ENCODE measurements around the gene MARCHF3. TPM values are rescaled to one million over a fixed set of nuclear protein-coding genes. Genes with fewer than 3 reads are reported as not detected.

MARCHF3 gene
- total and polyA plus RNA-seq, 2 donors (not counting 3 experiments of a cell fraction or from before 2014, with no cell fraction given), result 31.9 to 35.0 TPM

DNA sequence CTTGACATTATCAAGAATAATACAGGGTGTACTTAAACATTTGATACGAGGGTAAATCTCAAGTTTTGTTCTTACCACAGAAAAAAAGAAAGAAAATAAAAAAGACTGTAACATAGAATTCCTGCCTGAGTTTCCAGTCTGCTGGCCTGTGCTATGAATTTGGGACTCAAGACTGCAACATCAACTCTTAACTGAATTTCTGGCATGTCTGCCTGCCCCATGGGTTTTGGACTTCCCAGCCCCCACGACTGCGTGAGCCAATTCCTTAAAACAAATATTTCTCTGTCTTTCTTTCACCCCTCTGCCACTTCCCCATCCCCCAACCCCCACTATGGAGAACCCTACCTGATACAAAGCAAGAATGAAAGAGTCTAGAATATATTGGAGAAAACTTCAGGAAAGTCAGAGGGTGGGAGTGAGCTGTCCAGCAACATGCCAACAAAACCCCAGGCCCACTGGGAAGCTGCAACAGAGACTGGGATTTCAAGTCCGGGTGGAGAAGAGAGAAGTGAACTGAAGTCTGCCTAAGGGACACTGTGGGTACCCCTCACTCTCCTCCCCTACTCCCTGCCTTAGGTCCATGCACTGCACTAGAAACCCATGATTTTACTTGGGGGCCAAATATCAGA lies 43.0 kb downstream of the MARCHF3 start:
- POLR2A ChIA-PET, result no interaction called here
- FAIRE-seq, result no peak
- CTCF ChIA-PET, result no interaction called here
- no TSS peak for BruUV-seq (replicated peaks)
- intact Hi-C loops (cut with micrococcal nuclease) (no loop called here), dilution Hi-C loops (cut with MboI; ENCODE audit: extremely low pct_ligation_motif_present, low sequenced_read_pairs) (no loop called here)
- Histone ChIP-seq H4K20me1 (replicated peaks; ENCODE audit: control insufficient read depth, extremely low read depth, insufficient read depth, low read length) (no peaks in the 10 kb centered on the region), H3K9ac (replicated peaks; ENCODE audit: extremely low read depth, insufficient read depth, low read length) (no peak overlapping the region), H3K27ac (ENCODE audit: insufficient read depth, low read depth, low read length) (no peak overlapping the region), H3K4me1 (ENCODE audit: control insufficient read depth, extremely low read depth, insufficient read depth, low read length) (peaks cover 16% of the 10 kb centered on the region), H3K79me2 (ENCODE audit: control insufficient read depth, insufficient read depth, low read length) (peaks cover 73% of the 10 kb centered on the region), H3K36me3 (ENCODE audit: control insufficient read depth in 2 of 2, extremely low read depth in 1 of 2, insufficient read depth in 2 of 2, low read length in 2 of 2) (no peaks in the 10 kb centered on the region), H3K4me2 (ENCODE audit: insufficient read depth, low read length) (no peak overlapping the region), H2AFZ (ENCODE audit: low read depth, low read length) (no peak overlapping the region), H3K9me1 (replicated peaks; ENCODE audit: control insufficient read depth, extremely low read depth, insufficient read depth, low read length) (no peaks in the 10 kb centered on the region), H3K4me3 (replicated peaks in 1 of 3; ENCODE audit: insufficient read depth in 1 of 3, low read depth in 1 of 3, low read length in 3 of 3) (no peak overlapping the region), H3K27me3 (ENCODE audit: control insufficient read depth in 2 of 2, insufficient read depth in 2 of 2, low read length in 2 of 2) (no peaks in the 10 kb centered on the region), H3K9me3 (replicated peaks; ENCODE audit: control insufficient read depth, insufficient read depth, low read length) (no peaks in the 10 kb centered on the region)
- TF ChIP-seq MYC (IDR thresholded peaks at IDR 0.05; ENCODE audit: low read depth, low read length) (no peak), CTCF (IDR thresholded peaks at IDR 0.05; ENCODE audit: extremely low read depth in 1 of 2, insufficient read depth in 1 of 2, low read depth in 1 of 2, low read length in 2 of 2) (no peak), GATA2 (IDR thresholded peaks at IDR 0.05; ENCODE audit: insufficient read depth, insufficient read length, low read depth, low read length) (no peak), EZH2 (IDR thresholded peaks at IDR 0.05; ENCODE audit: borderline replicate concordance, low read depth, low read length, severe bottlenecking) (no peak), POLR2A (IDR thresholded peaks at IDR 0.05; ENCODE audit: low read depth, low read length) (no peak), JUN (IDR thresholded peaks at IDR 0.05; ENCODE audit: borderline replicate concordance, insufficient read depth, insufficient read length, low read depth) (no peak)
- TF ChIP-seq, protein P1, sequence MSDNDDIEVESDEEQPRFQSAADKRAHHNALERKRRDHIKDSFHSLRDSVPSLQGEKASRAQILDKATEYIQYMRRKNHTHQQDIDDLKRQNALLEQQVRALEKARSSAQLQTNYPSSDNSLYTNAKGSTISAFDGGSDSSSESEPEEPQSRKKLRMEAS (IDR thresholded peaks at IDR 0.05; ENCODE audit: insufficient read depth, insufficient read length), result no peak
- DNase-seq (ENCODE audit: low read depth, low spot score), result no peak

Data from endothelial cell of umbilical vein (primary cell).